HCT116 (cell line): ENCODE results near the gene SASS6. TPM values are rescaled to one million over a fixed set of nuclear protein-coding genes. Genes with fewer than 3 reads are reported as not detected.

Source experiments
- ATAC-seq: fragments of 200-7000 bp; cut with Tn5 transposase; 2 replicates; pipeline ENCODE4 v1.9.1; 2020; ENCODE audit warnings: mild to moderate bottlenecking, moderate library complexity
- BruUV-seq: library from RNA; stranded (reverse); fragments of 400-500 nt; replicated peaks from 2 replicates; lab custom pipeline; 2021; lab: Mats Ljungman, UMichigan
- CTCF ChIA-PET: fragments of 300-600 bp; sonication (Branson Sonifier 250); formaldehyde crosslinking; loops from one replicate; lab custom pipeline; 2021; ENCODE audit warnings: antibody characterized with exemption; lab: Charles Lee
- POLR2A ChIA-PET: fragments of 300-600, 350-600 bp; sonication (Branson Sonifier 250); formaldehyde crosslinking; loops from one replicate; lab custom pipeline; 2021; ENCODE audit warnings: antibody characterized with exemption; lab: Charles Lee
- RAD21 ChIA-PET, 2 experiments: fragments of 300-600 bp; sonication (Branson Sonifier 250); formaldehyde crosslinking; loops; one replicate each; lab custom pipeline; 2023; ENCODE audit warnings: low total read pairs in 2 of 2; ENCODE audit not compliant: uncharacterized antibody in 2 of 2, unreplicated experiment in 2 of 2, low non-redundant PET in 1 of 2; lab: Charles Lee
- DNase-seq: peaks from one replicate; pipeline ENCODE4 v3.0.0-alpha.2; 2010; ENCODE audit warnings: low read depth, low spot score
- H2AFZ ChIP-seq: fragments of 200-600 bp; shearing (Covaris generic), sonication (generic); 2 replicates; pipeline ENCODE4 v1.6.1; 2017; ENCODE audit warnings: low read depth, mixed run types, mixed read lengths, antibody characterized with exemption, low read length; ENCODE audit not compliant: poor library complexity, severe bottlenecking
- H3K27ac ChIP-seq: 2 replicates; pipeline ENCODE4 v1.5.1; 2012; ENCODE audit warnings: low read depth, low read length
- H3K27me3 ChIP-seq: fragments of 200-600 bp; sonication (generic); 2 replicates; pipeline ENCODE4 v1.6.1; 2016; ENCODE audit warnings: mixed run types, low read length, mixed read lengths; ENCODE audit not compliant: insufficient read depth
- H3K36me3 ChIP-seq, 2 experiments: fragments of 200-500 bp in 1 of 2; fragments of 200-600 bp in 1 of 2; sonication (Bioruptor generic) in 1 of 2; sonication (generic) in 1 of 2; 2 replicates each; pipeline versions ENCODE4 v1.5.1 to v1.6.1; 2014 to 2016; ENCODE audit warnings: low read length in 2 of 2, inconsistent platforms in 1 of 2, mixed read lengths in 1 of 2, mixed run types in 1 of 2; ENCODE audit not compliant: insufficient read depth in 2 of 2, control insufficient read depth in 1 of 2
- H3K4me1 ChIP-seq, 2 experiments: fragments of 200-600 bp in 1 of 2; sonication (generic) in 1 of 2; 2 replicates each; pipeline versions ENCODE4 v1.5.1 to v1.6.1; 2012 to 2017; ENCODE audit warnings: low read length in 2 of 2, inconsistent platforms in 1 of 2, mild to moderate bottlenecking in 1 of 2, mixed read lengths in 1 of 2, mixed run types in 1 of 2, moderate library complexity in 1 of 2; ENCODE audit not compliant: insufficient read depth in 2 of 2, control insufficient read depth in 1 of 2
- H3K4me2 ChIP-seq: fragments of 200-600 bp; sonication (generic); 2 replicates; pipeline ENCODE4 v1.6.1; 2017; ENCODE audit warnings: mixed run types, low read length, mixed read lengths
- H3K4me3 ChIP-seq, 2 experiments: fragments of 200-600 bp in 1 of 2; sonication (generic) in 1 of 2; replicated peaks in 1 of 2; 2 replicates each; pipeline ENCODE4 v1.5.1; 2011 to 2016; ENCODE audit warnings: low read length in 2 of 2, control low read depth in 1 of 2, low read depth in 1 of 2, mild to moderate bottlenecking in 1 of 2, mixed read lengths in 1 of 2, mixed run types in 1 of 2
- H3K79me2 ChIP-seq: fragments of 200-600 bp; sonication (generic); 2 replicates; pipeline ENCODE4 v1.6.1; 2017; ENCODE audit warnings: mild to moderate bottlenecking, mixed run types, low read length, moderate library complexity, mixed read lengths; ENCODE audit not compliant: insufficient read depth
- H3K9ac ChIP-seq: fragments of 200-600 bp; sonication (generic); 2 replicates; pipeline ENCODE4 v1.6.1; 2016; ENCODE audit warnings: low read length, mixed read lengths
- H3K9me2 ChIP-seq: fragments of 200-600 bp; sonication (generic), shearing (Covaris generic); 2 replicates; pipeline ENCODE4 v1.6.1; 2017; ENCODE audit warnings: mixed run types, mild to moderate bottlenecking, moderate library complexity; ENCODE audit not compliant: insufficient read depth
- H3K9me3 ChIP-seq, 2 experiments: fragments of 200-500 bp in 1 of 2; fragments of 200-600 bp in 1 of 2; sonication (Bioruptor generic) in 1 of 2; sonication (generic) in 1 of 2; 2 replicates each; pipeline ENCODE4 v1.6.1; 2014 to 2017; ENCODE audit warnings: low read length in 2 of 2, mixed read lengths in 2 of 2, inconsistent platforms in 1 of 2, low read depth in 1 of 2, mild to moderate bottlenecking in 1 of 2, mixed run types in 1 of 2, moderate library complexity in 1 of 2; ENCODE audit not compliant: control insufficient read depth in 1 of 2, insufficient read depth in 1 of 2
- H4K20me1 ChIP-seq: fragments of 200-600 bp; sonication (generic), shearing (Covaris generic); 2 replicates; pipeline ENCODE4 v1.6.1; 2017; ENCODE audit warnings: mixed run types, mild to moderate bottlenecking, moderate library complexity; ENCODE audit not compliant: insufficient read depth
- ATF3 ChIP-seq: IDR thresholded peaks from 2 replicates; pipeline ENCODE4 v1.6.1; 2012
- CTCF ChIP-seq, 3 experiments: fragments of 200-600 bp in 1 of 3; sonication (generic) in 1 of 3; IDR thresholded peaks in 2 of 3; conservative IDR thresholded peaks in 1 of 3; 2 replicates each; pipeline ENCODE4 v1.5.1; 2012 to 2017; ENCODE audit warnings: low read depth in 2 of 3, low read length in 2 of 3, antibody characterized with exemption in 1 of 3, borderline replicate concordance in 1 of 3, control low read depth in 1 of 3, mild to moderate bottlenecking in 1 of 3, mixed read lengths in 1 of 3, mixed run types in 1 of 3, moderate library complexity in 1 of 3; ENCODE audit not compliant: insufficient read depth in 1 of 3
- ELF1 ChIP-seq: IDR thresholded peaks from 2 replicates; pipeline ENCODE4 v1.6.1; 2012; ENCODE audit warnings: low read depth, borderline replicate concordance
- EZH2 ChIP-seq: fragments of 200-600 bp; sonication (generic); IDR thresholded peaks from 2 replicates; pipeline ENCODE4 v1.6.1; 2017; ENCODE audit warnings: antibody characterized with exemption, mixed run types
- EZH2phosphoT487 ChIP-seq: fragments of 200-600 bp; IDR thresholded peaks from 2 replicates; pipeline ENCODE4 v1.6.1; 2018; ENCODE audit warnings: antibody characterized with exemption, borderline replicate concordance
- JUND ChIP-seq: IDR thresholded peaks from 2 replicates; pipeline ENCODE4 v1.6.1; 2012
- POLR2AphosphoS5 ChIP-seq: IDR thresholded peaks from 2 replicates; pipeline ENCODE4 v1.6.1; 2011; ENCODE audit warnings: mild to moderate bottlenecking, low read depth, low read length, moderate library complexity
- TCF7L2 ChIP-seq: IDR thresholded peaks from 2 replicates; pipeline ENCODE4 v1.7.0; 2011; ENCODE audit warnings: borderline replicate concordance, inconsistent platforms; ENCODE audit not compliant: insufficient read depth, insufficient read length; ENCODE audit errors: extremely low read depth
- YY1 ChIP-seq: IDR thresholded peaks from 2 replicates; pipeline ENCODE4 v1.6.1; 2011; ENCODE audit warnings: low read length, low read depth, moderate library complexity, mild to moderate bottlenecking; ENCODE audit not compliant: insufficient replicate concordance; ENCODE audit errors: extremely low read depth
- ZFX ChIP-seq: fragments of 450-650 bp; IDR thresholded peaks from 2 replicates; pipeline ENCODE4 v1.6.1; 2017
- ZNF274 ChIP-seq: fragments of 200-500 bp; sonication (Bioruptor generic); IDR thresholded peaks from 2 replicates; pipeline ENCODE4 v1.6.1; 2014; ENCODE audit warnings: mild to moderate bottlenecking, low read depth, low read length, inconsistent platforms
- intact Hi-C: fragments of 100-400 bp; cut with micrococcal nuclease; formaldehyde crosslinking; loops from 2 replicates; pipeline ENCODE4 v1.10.0; 2022
- total RNA-seq: library from RNA; stranded (reverse); gene quantifications from one replicate; pipeline ENCODE4 v1.2.1, GENCODE V29; 2021; ENCODE audit not compliant: unreplicated experiment
- TF ChIP-seq, protein P1 (sequence below): IDR thresholded peaks from 2 replicates; pipeline ENCODE4 v1.6.1; 2011; ENCODE audit warnings: mild to moderate bottlenecking, low read length, moderate library complexity; ENCODE audit not compliant: insufficient replicate concordance; ENCODE audit errors: extremely low read depth
- TF ChIP-seq, protein P2 (sequence below): IDR thresholded peaks from 2 replicates; pipeline ENCODE4 v1.6.1; 2012

The SASS6 gene
- total RNA-seq, 1 experiment from 2014 or later, result 13.7 TPM

GRCh38 chr1:100164702-100165101 is 32.0 kb upstream of the SASS6 start:
- Histone ChIP-seq H3K79me2 (no peaks in the 10 kb centered on the region), H3K9me3 (no peaks in the 10 kb centered on the region), H3K4me3 (no peak overlapping the region), H3K36me3 (no peaks in the 10 kb centered on the region), H3K27ac (no peak overlapping the region), H3K9ac (no peak overlapping the region), H3K4me1 (no peaks in the 10 kb centered on the region), H2AFZ (no peak overlapping the region), H3K9me2 (no peaks in the 10 kb centered on the region), H4K20me1 (no peaks in the 10 kb centered on the region), H3K27me3 (no peaks in the 10 kb centered on the region), H3K4me2 (no peak overlapping the region)
- RAD21 ChIA-PET, result no interaction called here
- CTCF ChIA-PET, result no interaction called here
- ATAC-seq, result no peak
- TF ChIP-seq ATF3 (no peak), ZNF274 (no peak), POLR2AphosphoS5 (no peak), JUND (no peak), ZFX (no peak), EZH2 (no peak), TCF7L2 (no peak), CTCF (IDR thresholded peaks at IDR 0.05 in 2 of 3, conservative IDR thresholded peaks at IDR 0.05 in 1 of 3; ENCODE audit: borderline replicate concordance in 1 of 3, insufficient read depth in 1 of 3, low read depth in 2 of 3, low read length in 2 of 3) (no peak), YY1 (no peak), EZH2phosphoT487 (no peak), ELF1 (no peak)
- TF ChIP-seq, protein P1, sequence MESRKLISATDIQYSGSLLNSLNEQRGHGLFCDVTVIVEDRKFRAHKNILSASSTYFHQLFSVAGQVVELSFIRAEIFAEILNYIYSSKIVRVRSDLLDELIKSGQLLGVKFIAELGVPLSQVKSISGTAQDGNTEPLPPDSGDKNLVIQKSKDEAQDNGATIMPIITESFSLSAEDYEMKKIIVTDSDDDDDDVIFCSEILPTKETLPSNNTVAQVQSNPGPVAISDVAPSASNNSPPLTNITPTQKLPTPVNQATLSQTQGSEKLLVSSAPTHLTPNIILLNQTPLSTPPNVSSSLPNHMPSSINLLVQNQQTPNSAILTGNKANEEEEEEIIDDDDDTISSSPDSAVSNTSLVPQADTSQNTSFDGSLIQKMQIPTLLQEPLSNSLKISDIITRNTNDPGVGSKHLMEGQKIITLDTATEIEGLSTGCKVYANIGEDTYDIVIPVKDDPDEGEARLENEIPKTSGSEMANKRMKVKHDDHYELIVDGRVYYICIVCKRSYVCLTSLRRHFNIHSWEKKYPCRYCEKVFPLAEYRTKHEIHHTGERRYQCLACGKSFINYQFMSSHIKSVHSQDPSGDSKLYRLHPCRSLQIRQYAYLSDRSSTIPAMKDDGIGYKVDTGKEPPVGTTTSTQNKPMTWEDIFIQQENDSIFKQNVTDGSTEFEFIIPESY, result no peak
- TF ChIP-seq, protein P2, sequence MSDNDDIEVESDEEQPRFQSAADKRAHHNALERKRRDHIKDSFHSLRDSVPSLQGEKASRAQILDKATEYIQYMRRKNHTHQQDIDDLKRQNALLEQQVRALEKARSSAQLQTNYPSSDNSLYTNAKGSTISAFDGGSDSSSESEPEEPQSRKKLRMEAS, result no peak
- no TSS peak for BruUV-seq
- no peak for DNase-seq
- intact Hi-C loops, result no loop called here
- POLR2A ChIA-PET, result no interaction called here
